Measurements from ENCODE around the gene DLG1.

The DLG1 gene

GRCh38 chr3:196997311-196997710 lies 301.1 kb downstream of the DLG1 start:
- no peak for DNase-seq (ENCODE audit: low read depth)

GRCh38 chr3:196996454-196997265 lies 301.8 kb downstream of the DLG1 start:
- DNase-seq (ENCODE audit: low read depth) = no peak

- no peak for DNase-seq (ENCODE audit: low read depth)
These were observed 302.6 kb downstream of the DLG1 start for GRCh38 chr3:196995646-196996355.

GRCh38 chr3:196995027-196995426 lies 303.4 kb downstream of the DLG1 start:
- DNase-seq (ENCODE audit: low read depth) = no peak

GRCh38 chr3:196994056-196994455 lies 304.4 kb downstream of the DLG1 start:
- no peak for DNase-seq (ENCODE audit: low read depth)

Measured in fibroblast of the conjunctiva (primary cell).